HG03060 (cell line): ENCODE measurements around the gene PLS1.
"Not testable (repeated sequence)": the region's sequence is repeated elsewhere in the genome, so short reads cannot be mapped to it uniquely, and the experiment has no call there.

ENCODE experiments used
- ATAC-seq: cut with Tn5 transposase; IDR thresholded peaks from one replicate; pipeline ENCODE4 v1.9.1; 2021; ENCODE audit warnings: low read depth, moderate number of reproducible peaks; ENCODE audit not compliant: unreplicated experiment

PLS1 gene

DNA sequence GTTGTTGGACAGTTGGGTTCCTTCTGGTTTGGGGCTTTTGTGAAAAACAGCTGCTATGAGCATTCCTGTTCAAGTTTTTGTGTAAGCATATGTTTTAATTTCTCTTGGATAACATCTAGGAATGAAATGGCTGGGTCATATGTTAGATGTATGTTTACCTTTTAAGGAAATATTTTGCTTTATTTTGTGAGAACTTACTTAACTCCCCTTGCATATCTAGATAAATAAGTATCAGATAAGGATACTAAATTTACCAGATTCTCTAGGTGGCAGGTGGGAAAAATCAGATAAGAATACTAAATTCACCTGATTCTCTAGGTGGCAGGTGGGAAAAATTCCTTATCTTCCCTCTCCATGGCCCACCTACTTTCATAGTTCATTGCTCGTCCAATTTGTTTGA, 1.1 kb upstream of the PLS1 start:
- ATAC-seq, result no peak

DNA sequence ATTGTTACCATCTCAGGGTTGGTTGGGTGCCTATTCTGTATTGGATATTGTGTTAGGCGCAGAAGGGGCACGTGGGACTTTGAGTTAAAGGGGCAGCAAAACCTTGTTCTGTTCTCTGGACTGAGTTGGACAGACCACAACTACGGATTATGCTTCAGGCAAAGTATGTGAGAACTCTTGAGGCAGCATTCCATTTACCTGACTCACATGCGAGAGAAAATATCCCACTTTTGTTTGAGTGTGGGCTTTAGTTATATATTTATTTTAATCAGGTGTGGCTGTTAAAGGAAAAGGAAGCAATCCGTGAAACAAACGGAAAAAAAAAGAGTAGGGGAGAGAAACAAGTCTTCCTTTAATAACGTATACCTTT, 627 bp upstream of the PLS1 start:
- no peak for ATAC-seq

DNA sequence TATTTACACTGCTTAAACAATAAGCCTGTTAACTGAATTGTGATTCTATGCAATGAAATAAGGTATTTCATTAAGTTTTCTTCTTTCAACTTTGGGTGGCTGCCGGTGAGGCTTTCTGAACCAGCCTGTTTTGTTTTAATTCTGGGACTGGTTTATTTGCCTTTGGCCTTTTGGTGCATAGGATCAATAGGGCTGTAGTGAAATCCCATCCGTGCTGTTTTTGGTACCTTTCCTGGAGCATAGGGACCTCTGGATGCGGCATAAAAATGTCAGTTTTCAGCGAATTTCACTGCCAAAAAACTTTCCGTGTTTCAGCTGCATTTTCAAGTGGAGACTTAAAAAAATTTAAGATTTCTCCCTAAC, 514 bp downstream of the PLS1 start:
- no peak for ATAC-seq

DNA sequence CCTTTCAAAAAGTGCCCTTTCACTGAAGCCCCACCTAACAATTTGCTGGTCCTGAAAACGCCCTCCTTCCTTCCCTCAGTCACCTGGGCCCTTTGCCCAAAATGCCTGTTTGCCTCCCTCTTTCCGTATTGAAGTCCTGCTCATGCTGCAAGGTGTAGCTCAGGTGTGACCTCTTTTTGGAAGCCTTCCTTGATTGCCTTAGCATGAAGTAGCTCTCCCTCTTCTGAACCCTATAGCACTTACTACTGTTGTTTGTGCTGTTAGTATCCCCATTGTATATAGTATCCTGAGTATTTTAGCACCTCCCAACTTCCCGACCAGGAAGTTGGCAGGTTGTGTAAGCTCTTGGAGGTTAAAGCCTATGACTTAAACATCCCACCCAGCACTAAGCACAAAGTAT, 1.7 kb downstream of the PLS1 start:
- ATAC-seq, result no peak

DNA sequence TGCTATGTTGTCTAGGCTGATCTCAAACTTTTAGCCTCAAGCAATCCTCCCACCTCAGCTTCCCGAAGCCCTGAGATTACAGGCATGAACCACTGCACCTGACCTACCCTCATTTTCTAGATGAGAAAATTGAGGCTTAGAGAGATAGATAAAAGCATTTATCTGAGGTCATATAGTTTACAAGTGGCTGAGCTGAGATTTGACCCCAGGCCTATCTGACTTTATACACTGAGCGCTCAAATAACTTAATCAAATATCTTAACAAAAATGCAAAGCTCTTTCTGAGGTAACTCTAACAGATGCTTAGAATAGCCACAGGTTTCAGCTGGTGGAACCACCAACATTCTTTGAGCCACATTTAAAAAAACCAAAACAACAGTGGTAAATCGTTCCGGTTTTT, 5.5 kb downstream of the PLS1 start:
- ATAC-seq, result no peak

DNA sequence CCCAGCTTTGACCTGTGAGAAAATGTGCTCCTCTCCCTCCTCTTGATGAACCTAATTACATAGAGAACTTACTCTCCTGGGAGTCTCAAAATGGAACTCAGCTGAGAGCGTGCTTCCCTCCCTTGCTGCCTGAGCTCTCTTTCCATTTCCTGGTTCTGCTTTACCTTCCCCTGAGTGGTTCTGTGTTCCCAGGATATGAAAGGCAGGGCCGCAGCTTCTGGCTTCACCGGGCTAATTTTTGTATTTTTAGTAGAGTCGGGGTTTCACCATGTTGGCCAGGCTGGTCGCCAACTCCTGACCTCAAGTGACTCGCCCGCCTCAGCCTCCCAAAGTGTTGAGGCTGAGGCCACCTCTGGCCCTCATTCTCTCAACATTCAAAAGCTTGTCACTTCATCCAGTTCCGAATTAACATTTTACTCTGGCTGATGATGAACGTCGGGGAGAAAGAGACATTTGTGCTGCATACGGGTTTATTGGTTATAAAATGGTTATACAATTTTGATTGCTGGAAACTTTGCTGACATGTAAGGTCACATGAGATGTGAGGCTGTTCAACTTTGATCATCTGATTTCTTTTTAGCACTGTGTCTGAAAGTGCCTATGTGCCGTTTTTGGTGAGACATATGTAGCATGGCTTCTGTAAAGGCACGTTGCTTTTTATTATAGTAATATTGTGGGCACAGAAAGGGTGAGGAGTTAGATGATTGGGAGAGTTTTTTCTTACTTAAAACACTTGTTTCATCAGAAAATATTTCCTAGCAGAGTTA, 6.6 kb downstream of the PLS1 start:
- ATAC-seq, result no peak

DNA sequence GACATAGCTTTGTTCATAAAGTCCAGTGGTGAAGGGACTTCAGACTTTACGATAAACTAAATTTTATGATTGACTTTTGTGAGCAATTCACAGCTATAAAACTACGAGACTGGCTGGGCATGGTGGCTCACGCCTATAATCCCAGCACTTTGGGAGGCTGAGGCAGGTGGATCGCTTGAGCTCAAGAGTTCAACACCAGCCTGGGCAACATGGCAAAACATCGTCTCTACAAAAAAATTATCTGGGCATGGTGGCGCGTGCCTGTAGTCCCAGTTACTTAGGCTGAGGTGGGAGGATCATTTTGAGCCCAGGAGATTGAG, 7.2 kb downstream of the PLS1 start:
- ATAC-seq, result not testable (repeated sequence)

DNA sequence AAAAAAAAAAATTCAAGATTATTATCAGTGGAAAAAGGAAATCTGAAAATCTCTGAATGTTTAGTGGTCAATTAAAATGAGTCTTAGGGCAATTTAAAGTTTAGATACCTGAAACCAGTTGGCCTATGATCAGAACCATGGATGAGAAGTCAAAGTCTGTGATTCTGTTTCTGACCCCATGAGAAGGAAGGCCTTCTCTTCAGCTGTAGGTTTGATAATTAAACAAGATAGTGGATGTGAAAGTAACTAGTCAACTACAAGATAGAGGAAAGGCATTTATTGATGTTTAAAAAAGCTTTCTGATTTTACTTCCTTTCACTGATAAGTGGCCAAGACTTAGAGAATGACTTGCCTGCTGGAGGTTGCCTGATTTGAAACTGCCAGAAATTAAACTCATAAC, 8.7 kb downstream of the PLS1 start:
- no peak for ATAC-seq

DNA sequence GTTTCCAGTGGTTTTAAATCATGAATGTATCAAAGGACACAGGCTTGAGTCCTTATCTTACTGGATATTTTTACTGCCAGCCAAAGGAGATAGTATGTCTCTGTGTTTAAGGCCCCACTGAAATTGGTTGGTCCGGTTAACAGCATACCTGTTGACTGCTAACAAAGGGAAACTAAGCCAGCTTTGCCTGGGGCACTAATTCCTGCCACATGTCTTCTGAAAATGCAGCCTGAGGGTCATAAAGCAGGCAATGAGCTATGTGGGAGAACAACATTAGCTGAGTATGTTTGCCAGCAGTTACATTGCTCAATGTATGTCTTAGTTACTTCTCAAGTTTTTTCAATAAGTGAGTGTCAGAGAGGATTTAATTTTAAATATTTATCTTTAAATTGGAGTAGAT, 12.4 kb downstream of the PLS1 start:
- no peak for ATAC-seq

DNA sequence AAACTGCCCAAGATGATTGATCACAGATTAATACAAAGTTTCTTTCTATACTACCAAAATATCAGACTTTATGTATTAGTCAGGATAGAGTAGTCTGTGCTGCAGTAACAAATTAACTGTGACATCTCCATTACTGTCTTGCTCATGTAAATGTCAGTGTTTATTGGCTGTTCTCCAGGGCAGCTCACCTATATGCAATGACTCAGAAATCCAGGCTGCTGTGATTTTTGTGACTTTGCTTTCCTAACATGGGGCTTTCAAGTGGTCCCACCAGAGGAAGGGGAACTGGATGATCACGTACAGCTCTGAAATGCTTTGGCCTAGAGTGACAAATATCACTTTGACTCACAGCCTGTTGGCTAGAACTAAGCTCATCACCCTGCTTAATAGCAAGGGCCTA, 12.9 kb downstream of the PLS1 start:
- no peak for ATAC-seq

DNA sequence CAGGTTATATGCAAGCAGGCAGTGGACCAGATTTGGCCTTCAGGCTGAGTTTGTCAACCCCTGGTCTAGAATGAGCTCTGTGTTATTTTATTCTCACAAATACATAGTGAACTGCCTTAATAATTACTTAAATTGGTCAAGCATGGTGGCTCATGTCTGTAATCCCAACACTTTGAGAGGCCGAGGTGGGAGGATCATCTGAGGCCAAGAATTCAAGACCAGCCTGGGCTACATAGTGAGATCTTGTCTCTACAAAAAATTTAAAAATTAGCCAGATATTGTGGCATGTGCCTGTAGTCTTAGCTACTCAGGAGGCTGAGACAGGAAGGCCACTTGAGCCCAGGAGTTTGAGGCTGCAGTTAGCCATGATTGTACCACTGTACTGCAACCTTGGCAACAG, 15.0 kb downstream of the PLS1 start:
- no peak for ATAC-seq

DNA sequence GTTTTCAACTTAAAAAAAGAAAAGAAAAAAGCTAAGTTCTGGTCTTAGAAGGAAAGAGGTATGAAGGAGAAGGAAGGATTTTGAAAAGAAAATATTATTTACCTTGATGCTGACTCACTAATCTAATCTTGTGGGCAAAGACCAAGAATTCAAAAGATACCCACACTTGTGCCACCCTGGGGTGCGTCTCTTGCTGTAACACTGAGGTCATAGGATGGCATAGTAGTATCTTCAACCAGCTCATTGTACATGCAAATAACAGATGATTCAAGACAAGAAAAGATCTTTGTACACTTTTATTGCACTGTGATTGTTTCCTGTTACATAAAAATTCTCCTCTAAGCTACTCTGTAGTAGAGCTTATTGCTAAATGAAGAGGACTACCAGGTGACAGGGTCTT, 17.3 kb downstream of the PLS1 start:
- no peak for ATAC-seq

DNA sequence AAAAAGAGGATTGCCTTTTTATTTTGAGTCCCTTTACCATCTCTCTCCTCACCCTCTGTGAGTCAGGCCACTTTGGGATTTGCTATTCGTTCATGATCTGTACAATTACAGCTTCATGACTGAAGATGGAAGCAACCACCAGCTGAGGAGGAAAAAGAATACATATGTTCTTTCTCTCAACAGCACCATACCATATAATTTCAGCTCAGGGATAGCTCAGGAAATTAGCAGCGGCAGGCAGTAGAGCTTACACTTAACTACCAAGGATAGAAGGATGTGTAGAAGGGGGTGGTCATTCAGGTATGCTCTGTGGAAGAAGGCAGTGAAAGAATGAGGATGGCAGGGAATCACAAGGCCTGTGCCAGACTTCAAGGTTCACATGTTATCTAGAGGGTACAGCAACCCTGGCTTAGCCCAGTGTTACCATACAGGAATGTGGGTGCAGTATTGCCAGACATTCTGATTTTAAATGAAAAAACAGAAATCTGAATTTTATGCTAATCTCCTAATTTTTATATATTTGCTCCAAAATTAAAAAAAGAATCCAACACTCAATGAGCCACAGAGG, 17.9 kb downstream of the PLS1 start:
- no peak for ATAC-seq

DNA sequence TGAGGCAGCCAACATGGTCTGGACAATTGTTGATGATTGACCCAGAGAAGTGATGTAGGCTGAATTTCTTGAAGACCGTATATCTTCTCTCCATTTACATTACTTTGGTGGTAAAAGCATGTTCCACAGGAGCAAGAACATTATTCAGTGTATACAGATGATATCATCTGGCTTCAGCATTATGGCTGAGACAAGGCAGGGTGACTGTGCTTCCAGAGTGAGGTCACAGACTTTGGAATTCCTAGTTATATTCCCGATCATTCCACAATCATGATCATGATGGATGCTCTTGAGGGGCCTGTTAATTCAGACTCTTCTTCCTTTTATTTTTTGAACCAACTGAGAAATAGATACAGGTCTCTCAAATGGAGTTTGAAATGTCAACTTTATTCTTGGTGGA, 19.0 kb downstream of the PLS1 start:
- ATAC-seq, result no peak

DNA sequence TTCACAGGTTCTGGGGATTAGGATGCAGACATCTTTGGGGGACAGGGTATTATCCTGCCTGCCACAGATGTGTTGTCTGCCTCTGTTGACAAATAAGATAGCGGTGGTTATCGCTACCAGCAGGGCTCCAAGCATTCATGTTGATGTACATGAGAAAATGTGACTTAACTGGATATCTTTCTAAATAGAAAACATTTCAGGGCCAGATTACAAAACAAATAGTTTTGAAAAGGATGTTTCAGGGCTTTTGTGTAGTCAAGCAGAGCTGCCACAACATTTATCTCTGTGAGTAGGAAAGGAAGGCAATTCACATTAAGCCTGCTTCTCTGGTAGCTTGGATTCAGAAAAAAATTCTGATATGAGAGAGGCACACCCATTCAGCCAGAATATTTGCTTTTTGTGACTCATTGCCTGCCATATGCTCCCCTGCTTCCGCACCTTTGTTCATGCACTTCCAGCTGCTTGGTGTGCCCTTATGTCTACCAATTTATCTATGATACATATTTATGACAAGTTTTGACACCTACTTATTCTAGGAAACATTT, 22.8 kb downstream of the PLS1 start:
- no peak for ATAC-seq

DNA sequence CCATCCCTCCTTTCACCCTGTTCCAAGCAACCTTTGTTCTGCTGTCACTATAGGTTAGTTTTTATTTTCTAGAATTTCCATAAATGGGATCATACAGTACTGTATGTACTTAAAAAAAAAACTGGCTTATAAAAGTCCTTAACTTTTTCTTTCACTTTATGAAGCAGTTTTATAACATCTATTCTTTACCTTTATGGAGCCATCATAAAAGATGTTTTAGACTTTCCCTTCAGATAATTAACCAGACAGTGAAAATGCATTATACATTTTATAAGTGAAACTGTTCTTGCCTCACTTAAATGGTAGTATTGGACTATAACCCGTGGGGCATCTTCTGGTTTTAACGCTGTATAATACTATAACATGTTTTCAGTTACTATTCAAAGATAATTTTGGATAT, 26.2 kb downstream of the PLS1 start:
- ATAC-seq, result no peak

DNA sequence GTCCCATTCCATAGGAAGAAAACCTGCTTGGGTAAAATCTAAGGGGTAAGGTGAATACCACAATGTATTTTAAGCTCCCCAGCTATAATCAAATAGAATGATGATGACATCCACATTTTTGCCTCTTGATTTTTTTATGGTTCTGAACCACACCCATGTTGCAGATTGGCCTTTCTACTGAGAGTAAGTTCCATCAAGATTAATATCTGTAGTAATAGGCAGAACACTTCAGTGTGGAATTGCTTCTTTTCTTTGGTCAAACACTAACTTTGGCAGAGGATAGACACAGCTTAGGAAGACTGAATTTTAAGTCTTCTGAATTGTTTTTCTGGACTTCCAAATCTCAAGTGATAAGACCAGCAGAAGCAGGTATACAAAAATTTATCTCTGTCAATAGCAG, 27.0 kb downstream of the PLS1 start:
- ATAC-seq, result no peak

DNA sequence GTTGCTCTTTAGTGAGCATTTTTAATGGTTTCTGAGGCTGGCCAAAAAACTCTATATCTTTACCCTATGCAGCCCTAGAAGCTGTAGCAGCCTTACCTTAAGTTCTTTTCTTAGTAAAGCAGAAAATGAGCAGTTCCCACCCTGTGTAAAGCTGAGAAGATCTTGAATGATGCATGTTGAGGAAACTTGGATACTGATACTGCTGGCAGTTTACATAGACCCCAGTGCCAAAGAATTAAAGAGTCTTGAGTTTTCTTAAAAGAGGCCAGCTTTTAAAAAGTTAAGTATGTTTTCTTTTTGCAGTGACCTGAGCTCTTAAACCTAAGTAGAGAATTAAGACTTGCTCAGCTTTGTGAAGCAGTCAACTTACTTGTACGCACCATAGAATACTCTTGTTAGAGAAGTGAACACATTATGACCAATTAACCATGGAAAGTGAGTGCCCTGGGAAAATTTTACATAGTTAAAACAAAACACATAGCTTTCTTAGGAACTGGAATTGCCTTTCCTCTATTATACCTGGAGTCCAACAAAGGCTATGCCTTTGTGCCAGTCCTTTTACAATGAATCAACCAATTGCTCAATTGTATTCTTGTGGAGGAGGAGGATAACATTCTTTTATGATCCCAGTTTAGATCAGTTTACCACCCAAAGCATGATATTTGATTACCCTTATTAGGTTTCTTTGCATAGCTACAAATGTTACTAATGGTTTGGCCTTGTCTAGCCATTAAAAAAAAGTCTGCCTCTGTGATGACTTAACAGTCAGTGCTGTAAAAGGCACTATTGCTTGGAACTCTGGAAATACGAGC, 28.4 kb downstream of the PLS1 start:
- no peak for ATAC-seq

DNA sequence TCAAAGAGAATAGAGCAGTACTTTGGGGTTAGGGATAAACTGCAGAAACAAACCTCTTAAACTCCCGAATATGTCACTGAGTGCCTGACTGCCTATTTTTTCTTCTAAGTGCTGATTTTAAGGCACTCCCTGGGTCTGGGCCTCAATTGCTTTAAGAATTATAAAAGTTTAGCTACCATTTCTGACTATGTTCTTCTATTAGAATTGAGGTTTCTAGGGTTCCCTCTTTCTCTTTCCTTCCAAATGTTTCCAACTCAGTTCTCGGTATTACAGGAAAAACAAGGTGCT, 28.9 kb downstream of the PLS1 start:
- no peak for ATAC-seq

DNA sequence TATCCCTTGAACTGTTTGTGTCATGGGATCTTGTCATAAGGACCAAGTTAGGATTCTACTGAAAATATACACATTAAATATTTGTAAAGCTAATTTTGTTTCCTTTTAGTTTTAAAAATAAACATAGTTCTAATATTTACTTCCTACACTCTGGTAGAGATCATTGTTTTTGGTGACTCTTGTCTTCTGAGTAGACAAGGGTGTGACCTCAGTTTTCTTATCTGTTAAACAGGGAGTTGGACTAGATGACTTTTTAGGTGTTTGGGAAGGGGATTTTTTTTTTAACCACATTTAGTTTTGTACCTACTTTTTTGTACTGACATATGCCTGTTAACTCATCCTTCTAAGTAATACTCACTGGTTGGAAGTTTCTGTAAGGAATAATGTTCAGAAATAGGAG, 30.8 kb downstream of the PLS1 start:
- ATAC-seq, result no peak

DNA sequence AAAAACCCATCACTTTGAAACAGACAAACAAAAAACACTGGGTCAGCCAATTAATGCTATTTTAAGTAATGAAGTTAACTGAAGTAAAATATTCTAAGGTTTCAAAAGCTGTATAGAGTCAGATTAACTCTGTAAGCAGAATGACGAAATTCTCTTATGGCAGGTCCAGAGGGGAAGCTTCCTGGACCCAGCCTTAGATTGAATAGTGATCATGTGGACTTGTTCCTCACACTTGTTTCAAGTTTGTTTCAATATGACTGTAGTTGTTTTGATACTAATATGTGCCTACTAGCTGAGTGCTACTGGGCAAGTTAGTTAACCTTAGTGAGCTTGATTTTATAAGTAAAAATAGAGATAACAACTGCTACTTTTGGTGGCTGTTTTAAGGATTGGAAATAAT, 32.6 kb downstream of the PLS1 start:
- ATAC-seq, result no peak

DNA sequence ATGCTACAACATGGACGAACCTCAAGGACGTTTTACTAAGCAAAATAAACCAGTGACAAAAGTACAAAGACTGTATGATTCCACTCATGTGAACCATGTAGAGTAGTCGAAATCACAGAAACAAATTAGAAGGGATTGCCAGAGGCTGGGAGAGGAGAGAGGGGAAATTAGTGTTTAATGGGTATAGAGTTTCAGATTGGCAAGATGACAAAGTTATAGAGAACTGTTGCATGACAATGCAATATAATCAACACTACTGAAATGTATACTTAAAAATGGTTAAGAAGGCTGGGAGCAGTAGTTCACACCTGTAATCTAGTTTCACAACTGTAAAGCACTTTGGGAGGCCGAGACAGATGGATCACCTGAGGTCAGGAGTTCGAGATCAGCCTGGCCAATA, 36.9 kb downstream of the PLS1 start:
- no peak for ATAC-seq
